Astrocyte of the spinal cord (primary cell): ENCODE measurements around the gene FCHSD2.

ENCODE experiments used
- DNase-seq: peaks from one replicate; pipeline ENCODE4 v3.0.0; 2011; ENCODE audit warnings: low read depth, low spot score
- H3K4me3 ChIP-seq: 2 replicates; pipeline ENCODE4 v1.5.1; 2011; ENCODE audit warnings: low read depth, mild to moderate bottlenecking, low read length, moderate library complexity
- in situ Hi-C: cut with HindIII; loops from 2 replicates; pipeline ENCODE4 v1.10.0; 2017; ENCODE audit warnings: low sequenced_read_pairs
- TF ChIP-seq, protein P1 (sequence below): IDR thresholded peaks from 2 replicates; pipeline ENCODE4 v1.5.1; 2012; ENCODE audit warnings: low read depth, mild to moderate bottlenecking, low read length, inconsistent platforms

Gene FCHSD2

DNA sequence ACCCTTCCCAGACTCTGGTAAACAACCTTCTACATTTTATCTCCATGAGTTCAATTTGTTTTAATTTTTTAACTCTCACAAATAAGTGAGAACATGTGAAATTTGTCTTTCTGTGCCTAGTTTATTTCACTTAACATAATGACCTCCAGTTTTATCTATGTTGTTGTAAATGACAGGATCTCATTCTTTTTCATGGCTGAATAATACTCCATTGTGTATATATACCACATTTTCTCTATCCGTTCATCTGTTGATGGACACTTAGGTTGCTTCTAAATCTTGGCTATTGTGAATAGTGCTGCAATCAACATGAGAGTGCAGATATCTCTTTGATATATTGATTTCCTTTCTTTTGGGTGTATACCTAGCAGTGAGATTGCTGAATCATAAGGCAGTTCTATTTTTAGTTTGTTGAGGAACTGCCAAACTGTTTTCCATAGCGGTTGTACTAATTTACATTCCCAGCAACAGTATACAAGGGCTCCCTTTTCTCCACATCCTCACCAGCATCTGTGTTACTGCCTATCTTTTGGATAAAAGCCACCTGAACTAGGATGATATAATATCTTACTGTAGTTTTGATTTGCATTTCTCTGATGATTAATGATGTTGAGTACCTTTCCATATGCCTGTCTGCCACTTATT is 234.0 kb downstream of the FCHSD2 start:
- in situ Hi-C loops = no loop called here
- TF ChIP-seq, protein P1, sequence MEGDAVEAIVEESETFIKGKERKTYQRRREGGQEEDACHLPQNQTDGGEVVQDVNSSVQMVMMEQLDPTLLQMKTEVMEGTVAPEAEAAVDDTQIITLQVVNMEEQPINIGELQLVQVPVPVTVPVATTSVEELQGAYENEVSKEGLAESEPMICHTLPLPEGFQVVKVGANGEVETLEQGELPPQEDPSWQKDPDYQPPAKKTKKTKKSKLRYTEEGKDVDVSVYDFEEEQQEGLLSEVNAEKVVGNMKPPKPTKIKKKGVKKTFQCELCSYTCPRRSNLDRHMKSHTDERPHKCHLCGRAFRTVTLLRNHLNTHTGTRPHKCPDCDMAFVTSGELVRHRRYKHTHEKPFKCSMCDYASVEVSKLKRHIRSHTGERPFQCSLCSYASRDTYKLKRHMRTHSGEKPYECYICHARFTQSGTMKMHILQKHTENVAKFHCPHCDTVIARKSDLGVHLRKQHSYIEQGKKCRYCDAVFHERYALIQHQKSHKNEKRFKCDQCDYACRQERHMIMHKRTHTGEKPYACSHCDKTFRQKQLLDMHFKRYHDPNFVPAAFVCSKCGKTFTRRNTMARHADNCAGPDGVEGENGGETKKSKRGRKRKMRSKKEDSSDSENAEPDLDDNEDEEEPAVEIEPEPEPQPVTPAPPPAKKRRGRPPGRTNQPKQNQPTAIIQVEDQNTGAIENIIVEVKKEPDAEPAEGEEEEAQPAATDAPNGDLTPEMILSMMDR = no peak
- no peak overlapping the region for H3K4me3 ChIP-seq

DNA sequence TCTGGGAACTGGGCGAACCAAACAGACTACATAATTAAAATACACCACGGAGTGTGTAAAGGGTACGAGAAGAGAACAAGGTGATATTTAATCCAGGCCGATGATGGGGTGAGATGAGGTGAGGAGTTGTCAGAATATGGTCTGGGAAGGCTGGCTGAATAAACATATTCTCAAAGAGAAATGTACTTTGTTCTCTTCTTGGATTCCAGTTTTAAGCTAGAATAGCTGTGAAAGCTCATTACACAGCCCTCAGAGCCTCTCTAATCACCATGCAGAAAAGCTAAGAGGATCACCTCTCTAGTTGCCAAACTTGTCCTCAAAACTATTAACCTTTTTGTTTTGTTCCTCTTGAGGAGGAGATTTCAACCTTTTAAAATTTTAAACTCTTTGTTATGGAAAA is 238.1 kb downstream of the FCHSD2 start:
- in situ Hi-C loops = no loop called here
- H3K4me3 ChIP-seq = no peak overlapping the region
- no peak for DNase-seq
- TF ChIP-seq, protein P1 = no peak

More for the DNA sequence above, 234.0 kb downstream of the FCHSD2 start:
- no peak for DNase-seq

DNA sequence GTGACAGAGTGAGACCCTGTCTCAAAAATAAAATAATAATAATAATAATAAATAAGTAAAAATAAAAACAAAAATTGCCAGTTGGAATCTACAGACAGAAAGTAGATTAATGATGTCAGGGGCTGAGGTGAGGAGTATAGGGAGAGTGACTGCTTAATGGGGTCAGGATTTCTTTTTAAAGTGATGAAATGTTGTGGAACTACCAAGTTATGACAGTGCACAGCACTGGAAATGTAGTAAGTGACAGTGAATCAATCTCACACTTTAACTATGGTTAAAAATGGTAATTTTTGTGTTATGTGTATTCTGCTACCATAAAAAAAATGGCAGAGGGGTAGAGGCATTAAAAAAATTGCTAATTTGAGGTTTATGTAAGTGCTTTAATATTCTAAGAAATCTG is 240.7 kb downstream of the FCHSD2 start:
- DNase-seq = no peak
- no peak overlapping the region for H3K4me3 ChIP-seq
- TF ChIP-seq, protein P1 = no peak
- in situ Hi-C loops = no loop called here

DNA sequence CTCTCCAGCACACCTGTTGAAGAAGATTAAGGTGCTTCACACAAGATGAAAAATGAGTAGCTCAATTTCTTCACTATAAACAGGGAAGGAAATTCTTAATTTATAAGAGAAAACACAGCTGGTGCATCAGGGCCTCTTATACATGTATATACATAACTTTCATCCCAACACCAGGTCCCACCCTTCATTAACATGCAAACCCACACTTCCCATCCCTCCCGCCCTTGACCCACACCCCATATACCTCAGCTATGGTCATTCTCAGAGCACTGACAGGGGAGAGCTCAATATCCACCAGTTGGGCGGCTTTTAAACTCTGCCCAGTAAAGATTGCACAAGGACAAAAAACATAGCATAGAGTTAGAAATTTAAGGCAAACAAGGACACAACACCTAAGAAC is 242.1 kb downstream of the FCHSD2 start:
- in situ Hi-C loops = no loop called here
- no peak overlapping the region for H3K4me3 ChIP-seq
- no peak for DNase-seq
- TF ChIP-seq, protein P1 = no peak

DNA sequence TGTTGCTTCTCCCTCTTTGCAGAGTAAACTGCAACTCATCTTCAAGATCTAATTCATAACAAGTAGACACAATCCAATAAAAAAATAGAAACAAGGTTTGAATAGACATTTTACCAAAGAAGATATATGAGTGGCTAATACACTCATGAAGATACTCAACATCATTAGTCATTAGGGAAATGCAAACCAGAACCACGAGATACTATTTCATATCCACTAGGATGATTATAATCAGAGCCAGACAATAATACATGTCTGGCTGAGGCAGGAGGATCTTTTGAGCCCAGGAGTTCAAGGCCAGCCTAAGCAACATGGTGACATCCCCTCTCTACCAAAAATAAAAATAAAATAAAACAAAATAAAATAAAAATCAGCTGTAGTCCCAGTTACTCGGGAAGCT is 242.9 kb downstream of the FCHSD2 start:
- H3K4me3 ChIP-seq = no peak overlapping the region
- in situ Hi-C loops = no loop called here
- TF ChIP-seq, protein P1 = no peak
- DNase-seq = no peak

DNA sequence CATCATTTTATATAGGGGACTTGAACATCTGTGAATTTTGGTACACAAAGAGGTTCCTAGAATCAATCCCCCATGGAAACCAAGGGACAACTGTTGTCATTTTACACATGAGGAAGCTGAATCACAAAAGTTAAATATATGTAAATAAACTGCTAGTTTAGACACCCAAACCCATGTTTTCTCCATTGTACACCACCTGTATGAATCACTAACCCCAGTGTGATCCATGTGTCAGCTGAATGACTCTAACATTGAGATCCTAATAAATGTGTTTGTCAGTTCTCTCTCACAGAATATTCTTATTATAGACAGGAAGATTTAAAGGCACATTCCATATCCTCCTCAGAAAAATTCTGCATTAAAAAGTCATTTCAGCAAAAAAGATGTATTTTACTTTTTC is 244.6 kb downstream of the FCHSD2 start:
- in situ Hi-C loops = no loop called here
- TF ChIP-seq, protein P1 = no peak
- no peak for DNase-seq
- no peak overlapping the region for H3K4me3 ChIP-seq

DNA sequence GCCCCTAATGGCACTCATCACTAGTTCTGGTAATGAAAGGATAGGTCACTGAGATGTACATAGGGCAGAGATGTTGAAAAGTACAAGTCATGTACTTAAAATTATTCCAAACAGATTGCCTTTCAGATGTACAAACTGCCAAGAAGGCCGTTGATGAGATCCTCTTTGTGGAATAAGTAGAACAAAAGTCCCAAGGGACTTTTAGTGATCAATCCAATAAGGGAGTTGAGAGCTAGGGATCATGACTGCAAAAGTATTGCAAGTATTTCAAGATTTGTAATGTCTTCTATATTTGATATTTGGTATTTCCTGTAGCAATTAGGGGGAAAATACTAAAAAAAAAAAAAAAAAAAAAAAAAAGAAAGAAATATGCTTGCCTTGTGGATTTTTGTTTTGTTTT is 245.7 kb downstream of the FCHSD2 start:
- no peak overlapping the region for H3K4me3 ChIP-seq
- no peak for DNase-seq
- in situ Hi-C loops = no loop called here
- TF ChIP-seq, protein P1 = no peak
